GM12878 (cell line): ENCODE data around the gene ZNF174. TPM values are rescaled to one million over a fixed set of nuclear protein-coding genes. Genes with fewer than 3 reads are reported as not detected.

Source experiments
- ATAC-seq: fragments of 200-7000 bp; cut with Tn5 transposase; 3 replicates; pipeline ENCODE4 v1.9.1; 2020; ENCODE audit warnings: mild to moderate bottlenecking, moderate library complexity
- BruUV-seq: library from RNA; stranded (reverse); fragments of 400-500 nt; replicated peaks from 2 replicates; lab custom pipeline; 2021; lab: Mats Ljungman, UMichigan
- CTCF ChIA-PET: fragments of 300-600 bp; sonication (Branson Sonifier 250); formaldehyde crosslinking; extraction: SDS; loops from one replicate; lab custom pipeline; 2021; ENCODE audit warnings: inconsistent platforms; lab: Yijun Ruan, JAX
- POLR2A ChIA-PET: fragments of 350-600 bp; formaldehyde crosslinking; extraction: SDS; loops from one replicate; lab custom pipeline; 2021; ENCODE audit warnings: inconsistent platforms; lab: Charles Lee
- RAD21 ChIA-PET: fragments of 300-600 bp; sonication (Branson Sonifier 250); formaldehyde crosslinking; loops from one replicate; lab custom pipeline; 2023; ENCODE audit warnings: antibody characterized with exemption; ENCODE audit not compliant: unreplicated experiment; lab: Charles Lee
- SMC1A ChIA-PET: fragments of 300-600 bp; sonication (Branson Sonifier 250); formaldehyde crosslinking; loops from one replicate; lab custom pipeline; 2023; ENCODE audit not compliant: unreplicated experiment, uncharacterized antibody; lab: Charles Lee
- DNase-seq: peaks from one replicate; pipeline ENCODE4 v3.0.0-alpha.2; 2011; ENCODE audit warnings: low read depth, low spot score
- FAIRE-seq: peaks from 3 replicates; lab custom pipeline; 2011; peaks lifted over from hg19 to GRCh38; lab: Jason Lieb, UNC
- H2AFZ ChIP-seq: 2 replicates; pipeline ENCODE4 v1.6.0; 2011; ENCODE audit warnings: low read depth, low read length, control low read depth; ENCODE audit not compliant: control insufficient read depth
- H3K27ac ChIP-seq: 2 replicates; pipeline ENCODE4 v1.5.1; 2011; ENCODE audit warnings: control low read depth; ENCODE audit not compliant: control insufficient read depth, insufficient read depth
- H3K27me3 ChIP-seq, 2 experiments: replicated peaks in 1 of 2; 2 replicates each; pipeline versions ENCODE4 v1.6.0 to v1.6.1; 2011; ENCODE audit warnings: low read length in 1 of 2; ENCODE audit not compliant: control insufficient read depth in 2 of 2, insufficient read depth in 2 of 2
- H3K36me3 ChIP-seq, 2 experiments: 2 replicates each; pipeline ENCODE4 v1.5.1; 2011; ENCODE audit warnings: low read length in 1 of 2; ENCODE audit not compliant: control insufficient read depth in 2 of 2, insufficient read depth in 2 of 2
- H3K4me1 ChIP-seq: 2 replicates; pipeline ENCODE4 v1.6.1; 2011; ENCODE audit warnings: mild to moderate bottlenecking, low read length, moderate library complexity, mixed read lengths; ENCODE audit not compliant: control insufficient read depth, insufficient read depth
- H3K4me2 ChIP-seq: 2 replicates; pipeline ENCODE4 v1.6.0; 2011; ENCODE audit warnings: control low read depth; ENCODE audit not compliant: control insufficient read depth, insufficient read depth
- H3K4me3 ChIP-seq: fragments of 200-600 bp; sonication (generic); 2 replicates; pipeline ENCODE4 v1.5.1; 2016
- H3K79me2 ChIP-seq: 2 replicates; pipeline ENCODE4 v1.6.0; 2011; ENCODE audit warnings: low read length; ENCODE audit not compliant: control insufficient read depth, insufficient read depth
- H3K9ac ChIP-seq: 2 replicates; pipeline ENCODE4 v1.8.0; 2011; ENCODE audit warnings: low read length, control low read depth, mixed read lengths; ENCODE audit not compliant: control insufficient read depth, insufficient read depth
- H3K9me3 ChIP-seq: replicated peaks from 3 replicates; pipeline ENCODE4 v1.5.1; 2011; ENCODE audit warnings: mild to moderate bottlenecking, low read length; ENCODE audit not compliant: control insufficient read depth, insufficient read depth
- H4K20me1 ChIP-seq: 2 replicates; pipeline ENCODE4 v1.6.0; 2011; ENCODE audit not compliant: control insufficient read depth, insufficient read depth
- PKNOX1 ChIP-seq: fragments of 450-650 bp; IDR thresholded peaks from 2 replicates; pipeline ENCODE4 v1.6.1; 2016; ENCODE audit warnings: mild to moderate bottlenecking
- YBX1 ChIP-seq: fragments of 450-650 bp; IDR thresholded peaks from 2 replicates; pipeline ENCODE4 v1.6.1; 2016; ENCODE audit warnings: antibody characterized with exemption
- ZBTB4 ChIP-seq: fragments of 450-650 bp; formaldehyde crosslinking; IDR thresholded peaks from 2 replicates; pipeline ENCODE4 v1.4.0; 2022; ENCODE audit warnings: mild to moderate bottlenecking, moderate library complexity
- WGBS: methylation state at CpG from one replicate; pipeline ENCODE4 v1.1.6; 2016; ENCODE audit warnings: low lambda C conversion rate; ENCODE audit not compliant: insufficient replicate concordance, insufficient coverage; ENCODE audit errors: missing lambda C conversion rate; 5-methylcytosine and 5-hydroxymethylcytosine counted together
- in situ Hi-C: fragments of 300-500 bp; cut with MboI; formaldehyde crosslinking; loops from 9 replicates; pipeline ENCODE4 v1.14.3; 2018; ENCODE audit warnings: mixed read lengths
- intact Hi-C: fragments of 100-400 bp; cut with micrococcal nuclease; formaldehyde crosslinking; loops from one replicate; pipeline ENCODE4 v1.14.2; 2022; ENCODE audit not compliant: unreplicated experiment
- polyA plus RNA-seq, 11 experiments: library from polyadenylated mRNA; depleted of rRNA in 4 of 11; unstranded in 6 of 11; stranded (reverse) in 5 of 11; fragments of >200 nt; fragmentation: Nextera tagmentation in 4 of 11; fragmentation: Illumina TruSeq in 1 of 11; extraction: Ambion mirVana in 4 of 11; extraction: Trizol in 1 of 11; gene quantifications; 1 replicate in 1 of 11; 2 replicates in 10 of 11; pipeline versions ENCODE4 v1.2.1 to v1.2.3, GENCODE V29; 2011 to 2016; ENCODE audit warnings: inconsistent platforms in 2 of 11, missing spikeins in 2 of 11, low read depth in 1 of 11
- total RNA-seq, 4 experiments: library from RNA; depleted of rRNA in 3 of 4; stranded (reverse); fragments of >200 nt in 3 of 4; fragmentation: Illumina TruSeq in 1 of 4; extraction: Trizol in 1 of 4; gene quantifications; 2 replicates each; pipeline versions ENCODE4 v1.2.1 to v1.2.3, GENCODE V29; 2013 to 2021

The ZNF174 gene
- total and polyA plus RNA-seq, 10 of the 15 experiments (the other 5 are each of a cell fraction or from before 2014, with no cell fraction given): 3.0 to 14.3 (median 10.1) TPM

- TF ChIP-seq ZBTB4 (CRISPR knock-in tag) (no peak), YBX1 (no peak), PKNOX1 (0 out of 2 replicates have a peak, but pooled peaks have one; percentile 7)
- Histone ChIP-seq H3K4me1 (no peaks in the 10 kb centered on the region), H4K20me1 (no peaks in the 10 kb centered on the region), H3K4me2 (no peak overlapping the region), H3K9me3 (peaks cover 9% of the 10 kb centered on the region), H3K9ac (no peak overlapping the region), H3K4me3 (no peak overlapping the region), H3K27ac (no peak overlapping the region), H3K79me2 (no peaks in the 10 kb centered on the region), H3K36me3 (peaks cover 0 to 1% of the 10 kb centered on the region in 2 experiments; a peak in 1 of 4 replicates), H2AFZ (no peak overlapping the region), H3K27me3 (no peaks in the 10 kb centered on the region)
- POLR2A ChIA-PET: no interaction called here
- no TSS peak for BruUV-seq
- RAD21 ChIA-PET: interaction anchor here (0.6 kb wide), 1 partner anchor 9 kb away, joined by 3 read pairs; no protein-coding TSS in a partner anchor
- ATAC-seq (no peak), FAIRE-seq (no peak), DNase-seq (no peak)
- in situ Hi-C loops: no loop called here
- intact Hi-C loops: no loop called here
- 54% methylated on average over 27 of the region's 29 CpGs for WGBS
- SMC1A ChIA-PET: no interaction called here
- CTCF ChIA-PET: interaction anchor here (0.7 kb wide), 1 partner anchor 185 kb away, joined by 3 read pairs; no protein-coding TSS in a partner anchor
These were observed 12.8 kb downstream of the ZNF174 start for GRCh38 chr16:3413730-3414379.
